GM23338 (cell line): Measurements from ENCODE around the gene APBA2. TPM values are rescaled to one million over a fixed set of nuclear protein-coding genes. Genes with fewer than 3 reads are reported as not detected.

Experiments
- ATAC-seq: fragments of 200-7000 bp; cut with Tn5 transposase; 3 replicates; pipeline ENCODE4 v1.9.1; 2020
- DNase-seq: peaks from one replicate; pipeline ENCODE4 v3.0.0-alpha.2; 2015; ENCODE audit warnings: low spot score
- H2AFZ ChIP-seq: fragments of 200-600 bp; sonication (generic); 2 replicates; pipeline ENCODE4 v1.8.0; 2016; ENCODE audit warnings: antibody characterized with exemption, mild to moderate bottlenecking, moderate library complexity
- H3F3A ChIP-seq: fragments of 200-600 bp; sonication (generic); replicated peaks from 2 replicates; pipeline ENCODE4 v1.8.0; 2017; ENCODE audit warnings: antibody characterized with exemption, mixed run types, low read depth
- H3K27ac ChIP-seq: fragments of 200-600 bp; sonication (generic); 2 replicates; pipeline ENCODE4 v1.6.1; 2016; ENCODE audit warnings: low read depth
- H3K27me3 ChIP-seq: fragments of 200-600 bp; sonication (generic); 2 replicates; pipeline ENCODE4 v1.8.0; 2016; ENCODE audit warnings: mild to moderate bottlenecking, mixed run types, moderate library complexity; ENCODE audit not compliant: insufficient read depth
- H3K36me3 ChIP-seq: fragments of 200-600 bp; sonication (generic); 2 replicates; pipeline ENCODE4 v1.8.0; 2016; ENCODE audit warnings: mild to moderate bottlenecking; ENCODE audit not compliant: insufficient read depth
- H3K4me1 ChIP-seq: fragments of 200-600 bp; sonication (generic); 2 replicates; pipeline ENCODE4 v1.8.0; 2016; ENCODE audit warnings: mild to moderate bottlenecking, moderate library complexity; ENCODE audit not compliant: insufficient read depth
- H3K4me2 ChIP-seq: fragments of 200-600 bp; sonication (generic); 2 replicates; pipeline ENCODE4 v1.7.1; 2017; ENCODE audit warnings: mixed run types
- H3K4me3 ChIP-seq: fragments of 200-600 bp; sonication (generic); 2 replicates; pipeline ENCODE4 v1.6.1; 2016; ENCODE audit warnings: mixed run types
- H3K79me2 ChIP-seq: fragments of 200-600 bp; sonication (generic); replicated peaks from 2 replicates; pipeline ENCODE4 v1.8.0; 2017; ENCODE audit warnings: mild to moderate bottlenecking; ENCODE audit not compliant: insufficient read depth
- H3K9me2 ChIP-seq: fragments of 200-600 bp; sonication (generic); 2 replicates; pipeline ENCODE4 v1.8.0; 2017; ENCODE audit not compliant: insufficient read depth
- H4K20me1 ChIP-seq: fragments of 200-600 bp; sonication (generic); replicated peaks from 2 replicates; pipeline ENCODE4 v1.8.0; 2017; ENCODE audit warnings: mild to moderate bottlenecking; ENCODE audit not compliant: insufficient read depth
- H3K27ac Mint-ChIP-seq: 2 replicates; pipeline ENCODE4 v1.8.0; 2020; ENCODE audit warnings: inconsistent platforms, mild to moderate bottlenecking, moderate library complexity, mixed read lengths
- H3K27me3 Mint-ChIP-seq: 3 replicates; pipeline ENCODE4 v1.8.0; 2022; ENCODE audit warnings: low read depth, mild to moderate bottlenecking, moderate library complexity, mixed read lengths, inconsistent platforms; ENCODE audit not compliant: insufficient read depth, poor library complexity
- H3K36me3 Mint-ChIP-seq: 3 replicates; pipeline ENCODE4 v1.8.0; 2021; ENCODE audit warnings: low read depth, mild to moderate bottlenecking, inconsistent platforms, moderate library complexity, mixed read lengths
- H3K4me1 Mint-ChIP-seq: 3 replicates; pipeline ENCODE4 v1.8.0; 2020; ENCODE audit warnings: mild to moderate bottlenecking, inconsistent platforms, mixed read lengths
- H3K4me3 Mint-ChIP-seq: 3 replicates; pipeline ENCODE4 v1.8.0; 2021; ENCODE audit warnings: moderate library complexity, mild to moderate bottlenecking, inconsistent platforms, mixed read lengths
- H3K9me3 Mint-ChIP-seq: 3 replicates; pipeline ENCODE4 v1.8.0; 2020; ENCODE audit warnings: moderate library complexity, mild to moderate bottlenecking, inconsistent platforms, mixed read lengths
- CREB1 ChIP-seq: fragments of 250-450 bp; sonication (Bioruptor Pico); IDR thresholded peaks from 2 replicates; pipeline ENCODE4 v1.5.0; 2020; ENCODE audit warnings: low read depth, mild to moderate bottlenecking, moderate library complexity
- CTCF ChIP-seq, 2 experiments: fragments of 200-600 bp in 1 of 2; sonication (generic) in 1 of 2; conservative IDR thresholded peaks; 2 replicates each; pipeline versions ENCODE4 v1.5.1 to v1.6.1; 2016 to 2017; ENCODE audit warnings: antibody characterized with exemption in 2 of 2, low read depth in 2 of 2, mild to moderate bottlenecking in 2 of 2, moderate library complexity in 1 of 2
- ETS1 ChIP-seq: IDR thresholded peaks from 2 replicates; pipeline ENCODE4 v1.6.1; 2016; ENCODE audit warnings: antibody characterized with exemption
- EZH2 ChIP-seq: fragments of 200-600 bp; sonication (generic); IDR thresholded peaks from one replicate; pipeline ENCODE4 v1.8.0; 2017; ENCODE audit warnings: antibody characterized with exemption, mild to moderate bottlenecking, low read depth; ENCODE audit not compliant: unreplicated experiment
- EZH2phosphoT487 ChIP-seq: fragments of 200-600 bp; sonication (generic); IDR thresholded peaks from one replicate; pipeline ENCODE4 v1.8.1; 2018; ENCODE audit warnings: antibody characterized with exemption; ENCODE audit not compliant: unreplicated experiment
- JUNB ChIP-seq: IDR thresholded peaks from one replicate; pipeline ENCODE4 v1.6.1; 2016; ENCODE audit warnings: antibody characterized with exemption; ENCODE audit not compliant: unreplicated experiment
- NANOG ChIP-seq: IDR thresholded peaks from 2 replicates; pipeline ENCODE4 v1.6.1; 2016; ENCODE audit warnings: antibody characterized with exemption, borderline replicate concordance
- POLR2AphosphoS5 ChIP-seq: IDR thresholded peaks from 2 replicates; pipeline ENCODE4 v1.6.1; 2016; ENCODE audit warnings: antibody characterized with exemption, low read depth
- REST ChIP-seq: IDR thresholded peaks from one replicate; pipeline ENCODE4 v1.6.1; 2018; ENCODE audit warnings: antibody characterized with exemption; ENCODE audit not compliant: unreplicated experiment
- STAT1 ChIP-seq: IDR thresholded peaks from one replicate; pipeline ENCODE4 v1.6.1; 2016; ENCODE audit warnings: antibody characterized with exemption; ENCODE audit not compliant: unreplicated experiment
- ZNF114 ChIP-seq: fragments of 250-450 bp; sonication (Bioruptor Pico); IDR thresholded peaks from 2 replicates; pipeline ENCODE4 v1.5.0; 2020; ENCODE audit warnings: mild to moderate bottlenecking, moderate library complexity
- ZNF331 ChIP-seq: fragments of 250-450 bp; sonication (Bioruptor Pico); IDR thresholded peaks from 2 replicates; pipeline ENCODE4 v1.5.0; 2020; ENCODE audit warnings: low read depth, mild to moderate bottlenecking, moderate library complexity
- ZNF462 ChIP-seq: fragments of 250-450 bp; sonication (Bioruptor Pico); IDR thresholded peaks from 2 replicates; pipeline ENCODE4 v1.5.0; 2020; ENCODE audit warnings: mild to moderate bottlenecking, moderate library complexity
- polyA plus RNA-seq: library from polyadenylated mRNA; unstranded; fragments of >200 nt; fragmentation: Nextera tagmentation; extraction: Ambion mirVana; gene quantifications from 2 replicates; pipeline ENCODE4 v1.2.1, GENCODE V29; 2016
- total RNA-seq: library from RNA; depleted of rRNA; stranded (reverse); fragments of >200 nt; shearing (Covaris generic); gene quantifications from 2 replicates; pipeline ENCODE4 v1.2.3, GENCODE V29; 2014

Gene APBA2
- total and polyA plus RNA-seq, 2 experiments from 2014 or later: 5.9 to 24.7 TPM

- H2AFZ ChIP-seq: no peak overlapping the region
- no peak overlapping the region for H3K4me2 ChIP-seq
- H3K9me2 ChIP-seq: no peaks in the 10 kb centered on the region
- H3K4me3 ChIP-seq: no peak overlapping the region
- Mint-ChIP-seq H3K27me3 (peaks cover 7% of the 10 kb centered on the region), H3K9me3 (peaks cover 13% of the 10 kb centered on the region), H3K36me3 (peaks cover 22% of the 10 kb centered on the region), H3K27ac (no peak overlapping the region), H3K4me1 (peaks cover 9% of the 10 kb centered on the region), H3K4me3 (no peak overlapping the region)
- H3K36me3 ChIP-seq: no peaks in the 10 kb centered on the region
- no peak for TF ChIP-seq REST
- no peak for TF ChIP-seq NANOG
- TF ChIP-seq ZNF462 (CRISPR knock-in tag): no peak
- no peak for TF ChIP-seq STAT1
- no peak for TF ChIP-seq ZNF331
- no peak for TF ChIP-seq CTCF (conservative IDR thresholded peaks at IDR 0.05; ENCODE audit: low read depth in 2 of 2)
- TF ChIP-seq POLR2AphosphoS5: no peak
- no peak for TF ChIP-seq ETS1
- TF ChIP-seq ZNF114 (CRISPR knock-in tag): no peak
- TF ChIP-seq JUNB: no peak
- no peak for TF ChIP-seq CREB1 (CRISPR knock-in tag)
- TF ChIP-seq EZH2phosphoT487: no peak
- no peak for TF ChIP-seq EZH2
- H3K79me2 ChIP-seq: no peaks in the 10 kb centered on the region
- H3K27me3 ChIP-seq: no peaks in the 10 kb centered on the region
- no peaks in the 10 kb centered on the region for H4K20me1 ChIP-seq
- ATAC-seq (no peak), DNase-seq (no peak)
- no peaks in the 10 kb centered on the region for H3K4me1 ChIP-seq
- H3F3A ChIP-seq: no peaks in the 10 kb centered on the region
- no peak overlapping the region for H3K27ac ChIP-seq
Measured at GRCh38 chr15:28948036-28948435, 62.3 kb downstream of the APBA2 start.
